Smooth muscle cell (in vitro differentiated cells): ENCODE measurements around the gene PTGIS. TPM values are rescaled to one million over a fixed set of nuclear protein-coding genes. Genes with fewer than 3 reads are reported as not detected.

Experiments
- DNase-seq: peaks from one replicate; lab custom pipeline; 2025; ENCODE audit not compliant: unreplicated experiment; lab: John Stamatoyannopoulos, UW
- H2AFZ ChIP-seq: fragments of 200-600 bp; sonication (generic); 2 replicates; pipeline ENCODE4 v1.6.0; 2016; ENCODE audit warnings: antibody characterized with exemption, low read depth, mild to moderate bottlenecking
- H3F3A ChIP-seq: fragments of 200-600 bp; sonication (generic); 2 replicates; pipeline ENCODE4 v1.6.0; 2017; ENCODE audit warnings: antibody characterized with exemption, low read depth
- H3K27ac ChIP-seq: fragments of 200-600 bp; sonication (generic); 2 replicates; pipeline ENCODE4 v1.5.1; 2016; ENCODE audit warnings: low read depth, mild to moderate bottlenecking
- H3K27me3 ChIP-seq: fragments of 200-600 bp; sonication (generic); 2 replicates; pipeline ENCODE4 v1.6.1; 2016; ENCODE audit warnings: low read depth, mild to moderate bottlenecking
- H3K36me3 ChIP-seq: fragments of 200-600 bp; sonication (generic); 2 replicates; pipeline ENCODE4 v1.5.1; 2016; ENCODE audit warnings: low read depth
- H3K4me1 ChIP-seq: fragments of 200-600 bp; sonication (generic); 2 replicates; pipeline ENCODE4 v1.5.1; 2016; ENCODE audit warnings: low read depth
- H3K4me2 ChIP-seq: fragments of 200-600 bp; sonication (generic); 2 replicates; pipeline ENCODE4 v1.6.0; 2016; ENCODE audit warnings: mild to moderate bottlenecking
- H3K4me3 ChIP-seq: fragments of 200-600 bp; sonication (generic); 2 replicates; pipeline ENCODE4 v1.5.1; 2016; ENCODE audit warnings: mild to moderate bottlenecking
- H3K79me2 ChIP-seq: fragments of 200-600 bp; sonication (generic); 2 replicates; pipeline ENCODE4 v1.6.0; 2016; ENCODE audit warnings: low read depth, mild to moderate bottlenecking
- H3K9ac ChIP-seq: fragments of 200-600 bp; sonication (generic); 2 replicates; pipeline ENCODE4 v1.6.0; 2016; ENCODE audit warnings: low read depth
- H3K9me3 ChIP-seq: fragments of 200-600 bp; sonication (generic); replicated peaks from 2 replicates; pipeline ENCODE4 v1.5.1; 2016; ENCODE audit warnings: low read depth
- H4K20me1 ChIP-seq: fragments of 200-600 bp; sonication (generic); 2 replicates; pipeline ENCODE4 v1.6.0; 2016; ENCODE audit warnings: low read depth
- CTCF ChIP-seq: fragments of 200-600 bp; sonication (generic); IDR thresholded peaks from 2 replicates; pipeline ENCODE4 v1.5.1; 2017; ENCODE audit warnings: borderline replicate concordance, mild to moderate bottlenecking, antibody characterized with exemption; ENCODE audit not compliant: insufficient read depth, poor library complexity, severe bottlenecking
- WGBS: methylation state at CpG from one replicate; pipeline ENCODE4 v1.1.7; 2016; ENCODE audit warnings: low lambda C conversion rate; 5-methylcytosine and 5-hydroxymethylcytosine counted together
- polyA plus RNA-seq: library from polyadenylated mRNA; unstranded; fragments of >200 nt; fragmentation: Nextera tagmentation; extraction: Ambion mirVana; gene quantifications from 2 replicates; pipeline ENCODE4 v1.2.1, GENCODE V29; 2016
- total RNA-seq: library from RNA; depleted of rRNA; stranded (reverse); fragments of >200 nt; gene quantifications from 2 replicates; pipeline ENCODE4 v1.2.3, GENCODE V29; 2014

PTGIS gene
- total and polyA plus RNA-seq, 2 experiments from 2014 or later, result 0.18 to 0.64 TPM

- no peak overlapping the region for H3K4me2 ChIP-seq
- no peak overlapping the region for H3K4me3 ChIP-seq
- no peaks in the 10 kb centered on the region for H3K36me3 ChIP-seq
- no peak for TF ChIP-seq CTCF
- H3K27ac ChIP-seq, result no peak overlapping the region
- no peak for DNase-seq
- no peak overlapping the region for H2AFZ ChIP-seq
- no peaks in the 10 kb centered on the region for H3K79me2 ChIP-seq
- H4K20me1 ChIP-seq, result no peaks in the 10 kb centered on the region
- WGBS, result 74% methylated on average over 12 of the region's 12 CpGs
- H3K9me3 ChIP-seq, result no peaks in the 10 kb centered on the region
- no peaks in the 10 kb centered on the region for H3F3A ChIP-seq
- no peak overlapping the region for H3K9ac ChIP-seq
- H3K27me3 ChIP-seq, result no peaks in the 10 kb centered on the region
- no peaks in the 10 kb centered on the region for H3K4me1 ChIP-seq
These were observed 15.9 kb upstream of the PTGIS start for GRCh38 chr20:49583669-49584417.

GRCh38 chr20:49583343-49583668 is 15.4 kb upstream of the PTGIS start:
- DNase-seq, result no peak
- Histone ChIP-seq H3K9ac (no peak overlapping the region), H2AFZ (no peak overlapping the region), H3K79me2 (no peaks in the 10 kb centered on the region), H3K4me2 (no peak overlapping the region), H3K27me3 (no peaks in the 10 kb centered on the region), H3K9me3 (no peaks in the 10 kb centered on the region), H3F3A (no peaks in the 10 kb centered on the region), H3K4me3 (no peak overlapping the region), H4K20me1 (no peaks in the 10 kb centered on the region), H3K36me3 (no peaks in the 10 kb centered on the region), H3K4me1 (no peaks in the 10 kb centered on the region), H3K27ac (no peak overlapping the region)
- no peak for TF ChIP-seq CTCF
- 91% methylated on average over 4 of the region's 4 CpGs for WGBS

GRCh38 chr20:49582413-49583334 is 14.7 kb upstream of the PTGIS start:
- Histone ChIP-seq H3K27me3 (no peaks in the 10 kb centered on the region), H2AFZ (no peak overlapping the region), H3K27ac (no peak overlapping the region), H3K4me2 (no peak overlapping the region), H3K79me2 (no peaks in the 10 kb centered on the region), H4K20me1 (no peaks in the 10 kb centered on the region), H3F3A (no peaks in the 10 kb centered on the region), H3K9me3 (no peaks in the 10 kb centered on the region), H3K4me3 (no peak overlapping the region), H3K4me1 (no peaks in the 10 kb centered on the region), H3K36me3 (no peaks in the 10 kb centered on the region), H3K9ac (no peak overlapping the region)
- DNase-seq, result no peak
- WGBS, result 97% methylated on average over 10 of the region's 10 CpGs
- no peak for TF ChIP-seq CTCF
